ENCODE data around the gene SOWAHD.

DNA sequence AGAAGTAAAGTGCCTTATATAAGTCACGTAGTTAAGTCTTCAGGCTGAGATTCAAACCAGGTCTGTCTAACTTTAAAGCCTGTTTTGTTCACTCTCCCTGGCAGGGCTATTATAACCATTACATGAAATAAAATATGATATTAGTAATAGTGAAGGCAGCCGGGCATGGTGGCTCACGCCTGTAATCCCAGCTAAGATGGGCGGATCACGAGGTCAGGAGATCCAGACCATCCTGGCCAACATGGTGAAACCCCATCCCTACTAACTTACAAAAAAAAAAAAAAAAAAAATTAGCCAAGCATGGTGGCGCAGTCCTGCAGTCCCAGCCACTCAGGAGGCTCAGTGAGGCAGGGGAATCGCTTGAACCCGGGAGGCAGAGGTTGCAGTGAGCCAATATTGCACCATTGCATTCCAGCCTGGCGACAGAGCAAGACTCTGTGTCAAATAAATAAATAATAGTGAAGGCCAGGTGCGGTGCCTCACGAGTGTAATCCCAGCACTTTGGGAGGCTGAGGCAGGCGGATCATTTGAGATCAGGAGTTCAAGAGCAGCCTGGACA lies 22.1 kb upstream of the SOWAHD start:
- TF ChIP-seq, protein P1, sequence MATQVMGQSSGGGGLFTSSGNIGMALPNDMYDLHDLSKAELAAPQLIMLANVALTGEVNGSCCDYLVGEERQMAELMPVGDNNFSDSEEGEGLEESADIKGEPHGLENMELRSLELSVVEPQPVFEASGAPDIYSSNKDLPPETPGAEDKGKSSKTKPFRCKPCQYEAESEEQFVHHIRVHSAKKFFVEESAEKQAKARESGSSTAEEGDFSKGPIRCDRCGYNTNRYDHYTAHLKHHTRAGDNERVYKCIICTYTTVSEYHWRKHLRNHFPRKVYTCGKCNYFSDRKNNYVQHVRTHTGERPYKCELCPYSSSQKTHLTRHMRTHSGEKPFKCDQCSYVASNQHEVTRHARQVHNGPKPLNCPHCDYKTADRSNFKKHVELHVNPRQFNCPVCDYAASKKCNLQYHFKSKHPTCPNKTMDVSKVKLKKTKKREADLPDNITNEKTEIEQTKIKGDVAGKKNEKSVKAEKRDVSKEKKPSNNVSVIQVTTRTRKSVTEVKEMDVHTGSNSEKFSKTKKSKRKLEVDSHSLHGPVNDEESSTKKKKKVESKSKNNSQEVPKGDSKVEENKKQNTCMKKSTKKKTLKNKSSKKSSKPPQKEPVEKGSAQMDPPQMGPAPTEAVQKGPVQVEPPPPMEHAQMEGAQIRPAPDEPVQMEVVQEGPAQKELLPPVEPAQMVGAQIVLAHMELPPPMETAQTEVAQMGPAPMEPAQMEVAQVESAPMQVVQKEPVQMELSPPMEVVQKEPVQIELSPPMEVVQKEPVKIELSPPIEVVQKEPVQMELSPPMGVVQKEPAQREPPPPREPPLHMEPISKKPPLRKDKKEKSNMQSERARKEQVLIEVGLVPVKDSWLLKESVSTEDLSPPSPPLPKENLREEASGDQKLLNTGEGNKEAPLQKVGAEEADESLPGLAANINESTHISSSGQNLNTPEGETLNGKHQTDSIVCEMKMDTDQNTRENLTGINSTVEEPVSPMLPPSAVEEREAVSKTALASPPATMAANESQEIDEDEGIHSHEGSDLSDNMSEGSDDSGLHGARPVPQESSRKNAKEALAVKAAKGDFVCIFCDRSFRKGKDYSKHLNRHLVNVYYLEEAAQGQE (IDR thresholded peaks at IDR 0.05), result no peak
- TF ChIP-seq POLR2A (IDR thresholded peaks at IDR 0.05; ENCODE audit: low read length) (no peak), CTCF (IDR thresholded peaks at IDR 0.05) (no peak), HDAC2 (IDR thresholded peaks at IDR 0.05) (no peak), ESRRA (IDR thresholded peaks at IDR 0.05; ENCODE audit: borderline replicate concordance, low read length) (no peak), MYC (IDR thresholded peaks at IDR 0.05; ENCODE audit: borderline replicate concordance, low read length) (no peak), EP300 (IDR thresholded peaks at IDR 0.05) (no peak), CBX8 (IDR thresholded peaks at IDR 0.05) (no peak)
